IPS DF 19.7 (cell line): ENCODE measurements around the gene TLE6.
"Not testable (repeated sequence)": the region's sequence is repeated elsewhere in the genome, so short reads cannot be mapped to it uniquely, and the experiment has no call there.

Source experiments
- DNase-seq: peaks from one replicate; pipeline ENCODE4 v3.0.0-alpha.2; 2013; ENCODE audit warnings: low read depth, low spot score

The TLE6 gene

DNA sequence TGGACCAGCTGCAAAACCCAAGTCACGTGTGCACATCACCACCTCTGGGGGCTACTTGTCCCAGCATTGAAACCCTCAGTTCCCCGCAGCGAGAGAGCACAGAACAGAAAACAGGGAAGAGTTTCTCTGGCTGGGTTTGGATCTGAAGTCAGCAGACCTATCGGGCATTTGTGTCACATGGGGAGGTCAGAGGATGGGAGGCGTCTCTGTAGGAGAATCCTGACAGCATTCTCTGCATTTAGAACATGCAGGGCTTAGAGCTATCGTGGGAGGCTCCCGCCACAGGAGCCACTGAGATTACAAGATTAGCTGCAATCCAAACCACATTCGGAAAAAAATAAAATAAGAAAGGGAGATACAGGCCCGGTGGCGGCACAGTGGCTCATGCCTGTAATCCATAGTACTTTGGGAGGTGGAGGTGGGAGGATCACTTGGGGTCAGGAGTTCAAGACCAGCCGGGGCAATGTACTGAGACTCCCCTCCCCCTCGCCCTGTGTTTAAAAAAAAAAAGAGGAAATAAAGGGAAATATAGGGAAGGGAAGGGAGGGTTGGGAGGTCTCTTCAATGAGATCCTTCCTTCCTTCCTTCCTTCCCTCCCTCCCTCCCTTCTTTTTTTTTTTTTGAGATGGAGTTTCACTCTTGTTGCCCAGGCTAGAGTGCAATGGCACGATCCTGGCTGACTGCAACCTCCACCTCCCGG lies 2.9 kb upstream of the TLE6 start:
- DNase-seq, result no peak

DNA sequence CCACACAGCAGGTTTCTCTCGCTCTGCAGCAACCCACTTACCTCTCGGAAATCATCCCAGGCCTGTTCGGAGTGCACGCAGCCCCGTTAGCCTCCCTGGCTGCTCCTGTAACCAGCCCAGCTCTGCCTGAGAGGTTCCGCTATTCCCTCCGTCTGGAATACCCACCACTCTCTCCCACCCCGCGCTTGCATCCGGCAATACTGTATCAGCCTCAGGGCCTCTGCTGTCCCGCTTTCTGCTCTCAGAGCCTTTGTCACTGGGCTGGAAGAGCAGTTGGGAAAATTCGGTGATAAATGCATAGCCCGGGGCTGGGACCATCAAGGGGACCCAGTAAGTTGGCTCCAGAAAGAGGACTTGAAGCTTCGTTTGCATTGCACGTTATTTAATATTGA lies 759 bp upstream of the TLE6 start:
- no peak for DNase-seq

DNA sequence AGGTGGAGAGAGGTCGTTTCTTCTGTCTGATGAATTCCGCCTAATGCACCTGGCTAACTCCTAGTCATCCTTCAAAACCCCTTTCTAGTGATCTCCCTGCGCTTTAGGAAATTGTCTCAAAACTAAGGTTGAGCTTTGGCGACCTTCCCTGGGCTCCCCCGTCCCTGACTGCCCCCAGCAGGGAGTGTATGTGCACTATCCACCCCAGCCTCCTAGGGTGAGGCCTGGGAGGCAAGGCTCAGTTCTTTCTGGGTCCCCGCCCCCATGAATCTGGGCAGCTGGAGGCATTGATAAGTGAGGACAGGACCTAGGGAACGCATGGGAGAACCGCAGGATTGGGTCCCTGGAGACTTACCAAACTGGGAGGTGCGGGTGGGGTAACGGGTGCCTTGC lies 378 bp downstream of the TLE6 start:
- no peak for DNase-seq

DNA sequence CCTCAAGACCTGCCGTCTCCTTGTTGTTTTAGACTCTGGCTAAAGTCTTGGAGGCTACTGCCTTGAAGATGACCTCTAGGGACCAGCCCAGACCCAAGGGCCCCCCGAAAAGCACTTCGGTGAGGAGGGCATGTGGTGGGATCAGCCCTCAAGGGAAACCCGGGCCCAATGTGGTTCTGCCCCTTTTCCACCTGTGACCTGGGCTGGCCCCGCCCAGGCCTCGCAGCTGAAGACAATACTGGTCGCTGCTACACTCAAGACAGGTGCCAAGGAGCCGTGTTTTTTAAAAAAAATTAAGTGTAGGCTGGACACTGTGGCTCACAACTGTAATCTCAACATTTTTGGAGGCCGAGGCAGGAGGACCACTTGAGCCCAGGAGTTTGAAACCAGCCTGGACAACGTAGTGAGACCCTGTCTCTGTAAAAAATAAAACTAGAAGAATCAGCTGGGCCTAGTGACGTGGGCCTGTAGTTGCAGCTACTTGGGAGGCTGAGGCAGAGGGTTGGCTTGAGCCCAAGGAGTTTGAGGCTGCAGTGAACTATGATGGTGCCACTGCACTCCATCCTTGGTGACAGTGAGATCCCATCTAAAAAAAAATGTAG lies 903 bp downstream of the TLE6 start:
- no peak for DNase-seq

DNA sequence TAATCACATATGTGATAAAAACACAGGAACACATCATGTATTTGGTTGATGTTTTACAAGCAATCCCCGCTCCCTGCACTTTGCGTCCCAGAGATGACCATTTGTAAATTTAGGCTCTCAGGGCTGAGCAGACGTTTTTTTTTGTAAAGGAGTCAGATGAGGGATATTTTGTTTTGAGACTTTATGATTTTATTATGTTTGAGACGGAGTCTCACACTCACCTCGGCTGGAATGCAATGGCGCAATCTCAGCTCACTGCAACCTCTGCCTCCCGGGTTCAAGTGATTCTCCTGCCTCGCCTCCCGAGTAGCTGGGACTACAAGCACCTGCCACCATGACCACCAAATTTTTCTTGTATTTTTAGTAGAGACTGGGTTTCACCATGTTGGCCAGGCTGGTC lies 1.4 kb downstream of the TLE6 start:
- DNase-seq, result no peak

DNA sequence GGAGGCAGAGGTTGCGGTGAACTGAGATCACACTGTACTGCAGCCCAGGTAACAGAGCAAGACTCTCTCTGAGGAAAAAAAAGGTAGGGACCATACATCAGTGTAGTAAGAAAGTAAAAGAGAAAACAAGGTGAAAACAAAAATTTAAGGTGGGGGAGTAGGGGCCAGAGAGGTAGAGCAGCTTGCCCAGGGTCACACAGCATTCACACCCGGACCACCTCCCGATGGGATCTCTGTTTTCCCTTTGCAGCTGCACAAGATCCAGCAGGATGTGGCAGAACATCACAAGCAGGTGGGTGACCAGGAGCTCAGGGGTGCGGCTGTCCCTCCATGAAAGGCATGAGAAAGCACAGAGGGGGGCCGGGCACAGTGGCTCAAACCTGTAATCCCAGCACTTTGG lies 4.5 kb downstream of the TLE6 start:
- no peak for DNase-seq

DNA sequence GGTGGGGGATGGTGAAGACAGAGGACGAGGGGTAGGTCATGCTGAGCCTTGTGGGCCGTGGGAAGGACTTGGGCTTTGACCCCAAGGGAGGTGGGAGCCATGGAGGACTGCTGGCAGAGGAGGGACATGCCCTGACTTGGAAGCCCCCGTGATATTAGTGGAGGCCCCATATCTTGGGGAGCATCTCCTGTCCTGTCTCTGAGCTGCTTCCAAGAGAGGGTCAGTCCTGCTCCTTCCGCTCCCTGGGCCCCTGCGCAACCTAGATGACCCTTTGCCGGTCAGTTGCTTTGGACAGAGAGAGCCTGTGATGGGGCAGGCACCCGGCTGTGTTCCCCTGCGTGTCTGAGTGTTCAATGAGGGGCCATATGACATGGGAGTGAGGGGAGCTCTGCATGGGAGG lies 5.2 kb downstream of the TLE6 start:
- DNase-seq, result no peak

DNA sequence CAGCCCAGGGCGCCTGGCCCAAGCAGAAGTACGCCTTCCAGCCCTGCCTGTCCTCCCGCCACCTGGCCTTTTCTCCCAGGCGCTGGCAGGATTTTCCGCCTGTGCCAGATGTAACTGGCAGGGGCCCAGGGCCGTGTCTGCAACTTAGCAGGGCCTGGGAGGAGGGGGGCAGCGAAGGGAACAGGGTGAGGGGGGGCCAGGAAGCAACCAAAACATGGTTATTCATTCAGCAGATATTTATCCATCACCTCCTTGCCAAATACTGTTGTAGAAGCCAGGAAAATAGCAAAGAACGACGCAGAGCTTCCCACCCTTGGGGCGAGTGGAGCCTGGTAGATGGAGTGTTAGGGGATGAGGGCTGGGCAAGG lies 5.6 kb downstream of the TLE6 start:
- DNase-seq, result no peak

DNA sequence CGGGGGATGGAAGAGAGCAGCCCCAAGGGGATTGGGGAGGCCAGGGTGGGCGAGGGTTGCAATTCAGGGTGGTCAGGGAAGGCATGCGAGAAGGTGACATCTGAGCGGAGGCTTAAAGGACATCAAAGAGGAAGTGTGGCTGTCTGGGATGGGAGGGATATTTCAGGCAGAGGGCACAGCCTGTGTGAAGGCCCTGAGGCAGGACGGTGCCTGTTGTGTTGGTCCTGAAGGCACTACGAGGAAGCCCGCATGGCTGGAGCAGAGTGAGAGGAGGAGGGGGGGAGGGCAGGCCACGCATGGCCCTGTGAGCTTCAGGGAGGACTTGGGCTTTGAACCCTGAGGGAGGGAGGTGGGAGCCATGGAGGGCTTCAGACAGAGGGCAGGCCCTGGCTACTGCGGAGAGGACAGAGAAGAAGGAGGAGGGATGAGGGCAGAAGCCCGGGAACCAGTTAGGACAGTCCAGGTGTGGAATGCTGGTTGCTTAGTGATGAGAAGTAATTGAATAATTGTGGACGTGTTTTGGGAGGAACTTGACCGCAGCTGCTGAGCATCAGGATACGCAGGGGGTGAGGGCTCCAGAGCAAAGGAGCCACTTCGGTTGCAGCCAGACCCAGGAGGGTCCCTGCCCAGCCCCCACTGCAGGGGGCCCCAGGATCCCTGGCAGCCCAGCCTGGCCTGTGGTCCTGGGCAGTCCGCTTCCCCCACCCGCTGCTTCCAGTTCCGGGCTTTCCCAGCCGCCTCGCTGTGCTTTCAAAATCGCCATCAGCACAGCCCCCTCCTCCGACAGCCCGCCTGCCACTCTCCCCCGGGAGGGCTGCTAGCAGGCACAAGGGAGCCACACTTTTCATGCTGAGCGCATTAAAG lies 6.2 kb downstream of the TLE6 start:
- DNase-seq, result peak; percentile 75

DNA sequence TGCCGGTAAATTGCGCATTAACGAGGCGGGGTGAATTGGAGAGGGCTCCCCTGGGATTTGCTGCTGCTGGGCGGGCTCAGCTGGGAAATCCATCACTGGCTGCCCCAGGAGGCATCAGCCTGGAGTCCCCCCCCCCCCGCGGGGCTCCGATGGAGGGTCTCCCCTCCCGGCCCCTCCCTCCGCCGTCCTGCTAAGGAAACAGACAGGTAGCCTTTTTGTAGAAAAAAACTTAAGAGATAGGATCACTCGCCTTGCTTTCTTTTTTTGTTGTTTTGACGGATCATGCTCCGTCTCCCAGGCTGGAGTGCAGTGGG lies 6.8 kb downstream of the TLE6 start:
- DNase-seq, result no peak

DNA sequence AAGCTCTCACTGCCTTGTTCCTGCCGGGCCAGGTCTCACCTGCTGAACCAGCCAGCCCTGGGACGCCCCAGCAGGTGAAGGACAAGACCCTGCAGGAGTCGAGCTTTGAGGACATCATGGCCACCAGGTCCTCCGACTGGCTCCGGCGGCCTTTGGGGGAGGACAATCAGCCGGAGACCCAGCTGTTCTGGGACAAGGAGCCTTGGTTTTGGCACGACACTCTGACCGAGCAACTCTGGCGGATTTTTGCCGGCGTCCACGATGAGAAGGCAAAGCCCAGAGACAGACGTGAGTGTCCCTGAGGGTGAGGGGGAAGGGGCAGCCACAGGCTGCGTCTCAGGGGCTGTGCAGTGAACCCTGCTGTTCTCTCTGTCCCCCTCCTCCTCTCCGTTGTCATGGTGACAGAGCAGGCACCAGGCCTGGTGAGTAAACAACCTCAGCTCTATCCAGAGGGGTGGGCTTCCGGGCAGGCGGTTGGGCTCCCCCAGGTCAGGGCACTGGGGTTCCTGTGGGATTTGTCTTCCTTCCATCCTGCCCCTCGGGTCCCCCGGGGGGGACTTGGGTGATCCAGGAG lies 9.7 kb downstream of the TLE6 start:
- no peak for DNase-seq

DNA sequence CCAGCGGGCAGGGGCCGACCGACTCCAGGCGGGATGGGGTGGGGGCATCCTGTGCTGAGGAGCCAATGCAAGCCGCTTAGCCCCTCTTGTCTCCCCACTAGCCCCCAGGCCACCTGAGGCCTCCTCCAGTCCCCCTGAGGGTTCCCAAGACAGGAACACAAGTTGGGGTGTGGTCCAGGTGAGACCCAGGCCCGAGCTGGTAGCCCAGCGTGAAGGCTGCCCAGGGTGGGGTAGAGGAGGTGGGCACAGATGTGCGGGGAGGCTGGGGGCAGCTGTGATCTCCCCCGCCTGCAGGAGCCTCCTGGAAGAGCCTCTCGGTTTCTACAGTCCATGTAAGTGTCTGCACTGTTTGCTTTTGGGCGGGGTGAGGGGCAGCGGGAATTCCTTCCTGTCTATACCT lies 10.4 kb downstream of the TLE6 start:
- no peak for DNase-seq

DNA sequence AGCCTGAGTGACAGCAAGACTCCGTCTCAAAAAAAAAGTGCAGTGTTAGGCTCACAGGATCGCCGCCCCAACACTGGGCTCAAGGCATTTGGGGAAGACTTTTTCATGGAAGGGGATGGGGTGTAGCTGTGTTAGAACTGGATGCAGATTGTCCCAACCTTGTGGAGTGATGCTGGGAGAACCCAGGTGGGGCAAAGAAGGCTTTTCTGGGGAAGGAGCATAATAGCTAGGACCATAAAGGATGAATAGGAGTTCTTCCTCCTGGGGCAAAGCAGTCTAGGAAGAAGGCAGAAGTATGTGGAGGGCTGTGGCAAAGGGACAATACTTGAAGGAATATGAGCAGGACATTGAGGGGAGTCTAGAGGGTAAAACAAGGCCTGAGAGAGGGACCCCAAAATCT lies 11.2 kb downstream of the TLE6 start:
- no peak for DNase-seq

DNA sequence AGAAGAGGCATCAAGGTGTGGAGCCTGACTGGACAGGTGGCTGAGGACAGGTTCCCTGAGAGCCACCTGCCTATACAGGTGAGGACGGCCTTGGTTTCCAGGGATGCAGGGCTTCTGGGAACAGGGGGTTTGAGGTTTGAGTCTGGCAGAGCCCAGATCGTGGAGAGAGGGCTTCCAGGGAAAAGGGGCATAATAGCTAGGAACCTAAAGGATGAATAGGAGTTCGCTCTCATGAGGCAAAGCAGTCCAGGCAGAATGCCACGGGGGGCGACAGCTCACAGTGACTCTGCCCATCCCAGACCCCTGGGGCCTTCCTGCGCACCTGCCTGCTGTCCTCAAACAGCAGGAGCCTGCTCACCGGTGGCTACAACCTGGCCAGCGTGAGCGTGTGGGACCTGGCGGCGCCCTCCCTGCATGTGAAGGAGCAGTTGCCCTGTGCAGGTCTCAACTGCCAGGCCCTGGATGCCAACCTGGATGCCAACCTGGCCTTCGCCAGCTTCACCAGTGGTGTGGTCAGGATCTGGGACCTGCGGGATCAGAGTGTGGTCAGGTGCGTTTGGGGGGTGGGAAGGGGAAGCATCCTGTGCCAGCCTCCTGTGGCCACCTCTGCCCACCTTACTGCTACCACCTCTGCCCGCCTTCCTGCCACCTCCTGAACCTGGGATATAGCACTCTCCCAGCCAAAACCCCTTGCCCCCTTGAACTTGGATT lies 12.0 kb downstream of the TLE6 start:
- DNase-seq, result no peak

DNA sequence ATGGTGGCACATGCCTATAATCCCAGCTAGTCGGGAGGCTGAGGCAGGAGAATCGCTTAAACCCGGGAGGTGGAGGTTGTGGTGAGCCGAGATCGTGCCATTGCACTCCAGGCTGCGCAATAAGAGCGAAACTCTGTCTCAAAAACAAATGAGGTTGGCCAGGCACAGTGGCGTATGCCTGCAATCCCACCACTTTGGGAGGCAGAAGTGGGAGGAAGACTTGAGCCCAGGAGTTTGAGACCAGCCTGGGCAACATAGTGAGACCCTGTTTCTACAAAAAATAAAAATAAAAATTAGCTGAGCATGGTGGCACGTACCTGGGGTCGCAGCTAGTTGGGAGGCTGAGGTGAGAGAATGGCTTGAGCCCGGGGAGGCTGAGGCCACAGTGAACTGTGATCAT lies 15.0 kb downstream of the TLE6 start:
- DNase-seq, result not testable (repeated sequence)

DNA sequence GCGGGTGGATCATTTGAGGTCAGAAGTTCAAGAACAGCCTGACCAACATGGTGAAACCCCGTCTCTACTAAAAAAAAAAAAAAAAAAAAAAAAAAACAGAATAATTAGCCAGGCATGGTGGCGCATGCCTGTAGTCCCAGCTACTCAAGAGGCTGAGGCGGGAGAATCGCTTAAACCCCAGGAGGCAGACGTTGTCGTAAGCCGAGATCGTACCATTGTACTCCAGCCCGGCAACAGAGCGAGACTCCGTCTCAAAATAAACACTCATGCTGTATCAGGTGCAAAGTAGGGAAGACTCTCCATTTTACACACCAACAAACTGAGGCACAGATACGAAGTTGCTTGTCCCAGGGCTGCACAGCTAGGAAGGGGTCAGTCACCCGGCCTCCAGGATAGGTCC lies 15.6 kb downstream of the TLE6 start:
- DNase-seq, result no peak

DNA sequence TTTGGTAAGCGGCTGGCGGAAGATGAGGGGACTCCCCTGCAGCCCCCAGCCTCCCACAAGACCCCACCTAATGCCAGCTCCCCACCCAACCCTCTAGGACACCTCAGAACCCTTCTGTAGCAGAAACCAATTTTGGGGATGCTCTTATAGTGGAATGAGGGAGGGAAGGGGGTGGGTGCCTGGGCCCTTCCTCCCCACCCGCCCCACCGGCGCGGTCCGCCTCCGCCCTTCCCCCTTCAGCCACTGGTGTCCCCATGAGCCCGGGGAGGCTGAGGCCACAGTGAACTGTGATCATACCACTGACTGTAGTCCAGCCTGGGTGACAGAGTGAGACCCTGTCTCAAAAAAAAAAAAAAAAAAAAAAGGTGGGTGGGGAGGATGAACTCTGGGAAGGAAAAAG lies 16.2 kb downstream of the TLE6 start:
- no peak for DNase-seq

DNA sequence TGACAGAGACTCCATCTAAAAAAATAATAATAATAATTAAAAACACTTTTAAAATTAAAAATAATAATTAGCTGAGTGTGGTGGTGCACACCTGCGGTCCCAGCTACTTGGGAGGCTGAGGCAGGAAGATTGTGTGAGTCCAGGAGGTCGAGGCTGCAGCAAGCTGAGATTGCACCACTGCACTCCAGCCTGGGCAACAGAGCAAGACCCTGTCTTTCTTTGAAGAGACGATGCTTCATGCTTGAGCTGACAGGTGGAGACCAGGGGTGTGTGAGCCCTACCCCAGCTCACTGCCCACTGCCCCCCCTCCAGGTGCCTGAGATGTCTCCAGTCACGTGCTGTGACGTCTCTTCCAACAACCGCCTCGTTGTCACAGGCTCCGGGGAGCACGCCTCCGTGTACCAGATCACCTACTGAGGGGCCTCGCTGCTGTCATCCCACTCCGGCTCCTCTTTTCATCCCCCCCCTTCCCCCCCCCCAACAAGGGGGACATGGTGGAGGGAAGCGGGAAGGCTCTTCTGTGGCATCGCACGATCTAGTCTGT lies 17.3 kb downstream of the TLE6 start:
- DNase-seq, result no peak

DNA sequence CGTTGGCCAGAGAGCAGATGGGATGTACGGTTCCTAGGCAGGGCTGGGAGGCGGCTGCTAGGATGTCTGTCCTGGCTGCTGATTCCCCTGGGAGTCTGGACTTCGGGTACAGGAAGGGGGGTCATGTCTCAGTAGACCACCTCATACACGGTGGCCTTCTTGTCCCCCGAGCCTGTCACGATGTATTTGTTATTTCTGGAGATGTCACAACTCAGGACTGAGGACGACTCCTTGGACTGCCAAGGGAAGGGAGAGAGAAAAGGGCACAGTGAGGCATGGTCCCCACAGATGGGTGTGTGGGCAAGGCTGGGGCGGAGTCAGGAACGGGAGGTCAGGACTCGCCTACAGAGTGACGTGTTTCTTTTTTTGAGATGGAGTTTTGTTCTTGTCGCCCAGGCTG lies 20.4 kb downstream of the TLE6 start:
- no peak for DNase-seq

DNA sequence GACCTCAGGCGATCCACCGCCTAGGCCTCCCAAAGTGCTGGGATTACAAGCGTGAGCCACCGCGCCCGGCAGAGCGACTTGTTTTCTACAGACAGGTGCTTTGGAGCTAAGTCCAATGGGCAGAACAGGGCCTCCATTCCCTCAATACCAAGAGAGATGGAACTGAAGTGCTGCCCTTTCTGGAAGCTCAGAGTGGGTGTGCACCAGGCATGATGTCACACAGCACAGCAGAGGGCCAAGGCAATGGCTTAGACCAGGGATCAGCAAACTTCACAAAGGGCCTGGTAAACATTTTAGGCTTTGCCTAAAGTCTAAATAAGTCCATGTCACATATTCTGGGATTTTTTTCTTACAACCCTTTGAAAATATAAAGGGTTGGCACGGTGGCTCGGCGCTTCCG lies 21.3 kb downstream of the TLE6 start:
- no peak for DNase-seq

DNA sequence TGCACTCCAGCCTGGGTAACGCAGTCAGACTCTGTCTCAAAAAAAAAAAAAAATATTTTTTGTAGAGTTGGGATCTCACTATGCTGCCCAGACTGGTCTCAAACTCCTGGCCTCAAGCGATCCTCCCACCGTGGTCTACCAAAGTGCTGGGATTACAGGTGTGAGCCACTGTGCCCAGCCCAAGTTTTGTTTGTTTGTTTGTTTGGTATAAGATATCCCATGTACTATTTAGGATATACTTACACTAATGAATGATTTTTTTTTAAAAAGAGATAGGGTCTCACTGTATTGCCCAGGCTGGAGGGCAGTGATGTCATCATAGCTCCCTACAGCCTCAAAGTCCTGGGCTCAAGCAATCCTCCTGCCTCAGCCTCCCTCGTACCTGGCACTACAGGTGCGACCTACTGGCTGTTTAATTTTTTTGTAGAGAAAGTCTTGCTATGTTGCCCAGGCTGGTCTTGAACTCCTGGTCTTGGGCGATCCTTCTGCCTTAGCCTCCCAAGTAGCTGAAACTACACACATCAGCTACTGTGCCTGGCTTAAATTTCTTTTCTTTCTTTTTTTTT lies 24.0 kb downstream of the TLE6 start:
- DNase-seq, result no peak

DNA sequence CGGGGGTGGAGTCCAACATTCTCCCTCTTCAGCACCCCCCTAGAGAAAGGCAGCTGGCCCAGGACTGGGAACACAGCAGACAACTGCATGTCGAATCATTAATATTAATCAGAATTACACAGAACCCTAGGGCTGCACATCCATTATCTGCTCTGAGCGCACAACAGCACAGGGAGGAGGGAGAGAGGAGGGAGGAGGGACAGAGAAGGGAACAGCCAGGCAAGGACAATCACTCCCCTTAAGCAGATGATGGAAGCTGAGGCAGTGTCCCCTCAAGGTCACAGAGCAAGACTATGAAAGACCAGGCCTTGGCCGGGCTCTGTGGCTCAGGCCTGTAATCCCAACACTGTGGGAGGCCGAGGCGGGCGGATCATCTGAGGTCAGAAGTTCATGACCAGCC lies 25.7 kb downstream of the TLE6 start:
- no peak for DNase-seq
